A204.1 (cell line): ENCODE results near the gene ZG16.

Source experiments
- FAIRE-seq: peaks from 2 replicates; lab custom pipeline; 2012; peaks lifted over from hg19 to GRCh38; lab: Jason Lieb, UNC

The ZG16 gene

DNA sequence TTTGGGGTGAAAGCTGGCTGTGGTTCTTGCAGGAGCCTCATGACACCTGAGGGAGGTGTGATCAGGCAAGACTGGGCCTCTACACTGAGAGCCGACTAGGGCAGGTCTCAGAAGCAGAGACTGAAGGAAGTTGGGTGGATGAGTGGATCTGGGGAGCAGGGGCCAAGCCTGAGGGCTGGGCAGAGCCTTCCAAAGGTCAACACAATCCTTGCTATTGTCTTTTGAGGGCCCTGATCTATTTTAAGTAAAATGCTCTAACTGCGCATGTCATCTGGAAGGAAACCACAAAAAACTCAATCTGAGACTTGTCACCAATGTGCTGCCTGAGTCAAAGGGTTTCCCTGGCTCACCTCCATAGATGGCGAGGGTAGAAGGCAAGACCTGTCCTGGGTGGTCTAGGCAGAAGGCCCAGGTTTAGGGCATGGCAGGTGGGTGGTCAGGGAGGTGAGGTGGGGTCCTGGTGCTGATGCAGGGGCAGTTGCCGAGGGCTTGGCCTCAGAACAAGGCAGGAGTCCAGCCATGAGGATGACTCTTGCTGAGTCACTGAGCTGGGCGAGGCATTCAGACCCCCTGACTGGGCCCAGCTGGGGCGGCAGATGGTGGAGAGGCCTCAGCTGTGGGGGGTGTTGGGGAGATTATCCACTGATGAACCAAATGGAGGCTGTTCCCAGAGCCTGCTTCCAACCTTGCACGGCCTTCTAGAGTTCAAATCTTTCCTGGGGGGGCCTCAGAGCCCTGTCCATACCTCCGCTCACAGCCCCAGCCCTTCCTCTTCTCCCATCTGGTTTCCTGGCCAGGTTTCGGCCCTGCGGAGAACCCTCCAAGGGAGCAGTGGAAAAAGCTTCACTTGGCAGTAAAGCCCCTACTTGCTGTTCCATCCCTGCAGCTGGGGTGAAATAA is 47.3 kb downstream of the ZG16 start:
- FAIRE-seq: peak; percentile 54

- FAIRE-seq: no peak
These were observed 48.3 kb downstream of the ZG16 start for GRCh38 chr16:29826342-29826695.

DNA sequence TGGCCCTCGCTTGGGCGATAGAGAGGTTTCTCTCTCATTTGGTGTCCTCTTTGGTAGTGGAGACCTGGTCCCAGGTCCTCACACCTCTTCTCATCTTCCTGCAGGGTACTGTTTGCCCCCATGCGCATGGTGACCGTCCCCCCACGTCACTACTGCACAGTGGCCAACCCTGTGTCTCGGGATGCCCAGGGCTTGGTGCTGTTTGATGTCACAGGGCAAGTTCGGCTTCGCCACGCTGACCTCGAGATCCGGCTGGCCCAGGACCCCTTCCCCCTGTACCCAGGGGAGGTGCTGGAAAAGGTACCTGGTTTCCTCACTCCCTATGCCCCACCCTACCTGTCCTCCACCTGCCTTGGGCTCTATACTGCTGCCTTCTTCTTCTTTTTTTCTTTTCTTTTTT is 52.7 kb downstream of the ZG16 start:
- no peak for FAIRE-seq

DNA sequence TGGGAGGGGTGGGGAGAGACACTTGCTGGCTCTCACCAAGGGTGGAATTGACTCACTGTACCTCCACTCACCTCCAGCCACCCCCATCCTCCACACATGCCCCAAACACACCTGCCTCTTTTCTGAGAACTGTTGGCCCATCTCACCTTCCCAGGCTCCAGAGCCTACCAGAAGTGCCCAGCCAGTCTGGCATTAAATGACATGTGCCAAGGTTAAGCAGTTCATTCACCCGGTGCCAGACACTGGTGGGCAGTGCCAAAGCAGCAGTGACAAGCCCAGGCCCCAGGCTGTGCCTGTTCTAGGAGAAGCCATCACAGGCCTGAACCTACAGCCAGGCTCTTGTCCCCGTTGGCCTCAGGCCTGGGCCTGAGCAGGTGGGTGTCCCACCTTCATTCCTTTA is 53.4 kb downstream of the ZG16 start:
- FAIRE-seq: no peak
